Activated CD4-positive, alpha-beta T cell treated with anti-CD3 and anti-CD28 coated beads, Interleukin-2, amount 50 U/mL, for 16 hours (primary cell): ENCODE results near the gene TSEN34.
A peak's percentile ranks its signal among the peaks of the same experiment; 100 is the strongest.
"Not testable (repeated sequence)": the region's sequence is repeated elsewhere in the genome, so short reads cannot be mapped to it uniquely, and the experiment has no call there.

ENCODE experiments used
- DNase-seq: peaks from one replicate; pipeline ENCODE4 v3.0.0-alpha.2; 2020

TSEN34 gene

DNA sequence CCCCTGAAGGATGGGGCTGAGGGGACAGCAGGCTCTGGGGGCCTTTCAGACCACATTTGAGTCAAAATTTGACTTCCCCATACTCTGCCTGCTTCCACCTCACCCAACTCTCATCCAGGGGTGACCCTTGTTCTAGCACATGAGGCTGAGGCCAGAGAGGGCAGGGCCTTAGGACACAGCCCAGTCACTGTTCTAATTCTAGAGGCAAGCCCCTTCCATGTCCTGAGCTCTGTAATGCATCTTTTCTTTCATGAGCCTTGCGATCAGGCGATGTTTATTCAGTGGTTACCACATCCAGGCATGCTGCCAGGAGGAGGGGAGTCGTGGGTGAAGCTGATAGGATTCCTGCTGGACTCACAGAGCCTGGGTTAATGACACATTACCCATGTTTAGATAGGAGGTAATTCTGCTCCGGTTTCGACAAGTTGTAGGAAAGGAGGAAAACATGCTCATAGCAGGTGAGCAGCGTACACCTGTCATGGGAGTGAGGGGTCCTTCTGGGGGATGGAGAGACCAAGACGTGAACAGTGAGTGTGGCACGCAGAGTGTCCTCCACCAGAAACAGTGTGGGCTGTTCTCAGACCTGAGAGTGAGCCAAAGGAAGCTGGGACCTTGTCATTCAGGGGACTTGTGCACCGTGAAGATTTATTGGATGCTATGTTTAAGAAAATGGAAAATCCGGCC is 18.8 kb downstream of the TSEN34 start:
- DNase-seq, result no peak

DNA sequence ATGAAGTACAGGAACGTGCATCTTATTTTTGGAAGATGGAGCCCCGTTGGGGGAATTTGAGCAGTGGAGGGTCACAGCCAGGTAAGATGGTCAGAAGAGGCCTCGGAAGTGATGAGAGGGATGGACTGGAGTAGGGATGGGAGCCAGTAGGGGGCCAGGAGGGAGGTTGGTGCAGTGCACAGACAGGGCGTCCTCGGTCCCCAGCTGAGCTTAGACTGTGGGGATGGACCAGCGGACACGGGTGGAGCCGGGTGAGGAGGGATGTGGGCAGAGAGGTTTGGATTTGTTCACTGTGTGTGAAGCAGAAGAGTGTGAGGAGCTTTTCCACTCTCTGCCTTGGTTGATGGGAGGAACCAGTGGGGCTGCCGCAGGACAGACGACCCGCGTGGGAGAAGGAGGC is 20.1 kb downstream of the TSEN34 start:
- no peak for DNase-seq

GRCh38 chr19:54214217-54214616 is 23.1 kb downstream of the TSEN34 start:
- DNase-seq, result not testable (repeated sequence)

GRCh38 chr19:54214734-54215133 is 23.6 kb downstream of the TSEN34 start:
- DNase-seq, result not testable (repeated sequence)

DNA sequence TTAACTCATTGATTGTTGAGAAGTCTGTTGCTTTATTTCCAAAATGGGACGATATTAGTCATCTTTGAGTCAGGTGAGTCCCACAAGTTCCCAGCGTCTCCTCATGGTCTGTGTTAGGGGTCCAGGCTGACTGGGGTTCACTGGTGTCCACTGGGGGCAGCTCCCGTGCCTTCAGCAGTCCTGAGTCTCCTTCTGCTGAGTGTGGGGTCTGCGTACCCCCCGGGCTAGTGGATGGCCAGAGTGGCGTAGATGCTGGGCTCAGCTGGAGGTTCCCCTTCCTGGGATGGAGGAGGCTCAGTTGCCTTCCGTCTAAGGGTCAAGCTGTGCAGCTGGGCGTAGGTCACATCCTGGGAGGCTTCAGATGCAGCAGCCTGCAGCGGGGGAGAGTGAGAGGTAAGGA is 25.8 kb downstream of the TSEN34 start:
- no peak for DNase-seq

DNA sequence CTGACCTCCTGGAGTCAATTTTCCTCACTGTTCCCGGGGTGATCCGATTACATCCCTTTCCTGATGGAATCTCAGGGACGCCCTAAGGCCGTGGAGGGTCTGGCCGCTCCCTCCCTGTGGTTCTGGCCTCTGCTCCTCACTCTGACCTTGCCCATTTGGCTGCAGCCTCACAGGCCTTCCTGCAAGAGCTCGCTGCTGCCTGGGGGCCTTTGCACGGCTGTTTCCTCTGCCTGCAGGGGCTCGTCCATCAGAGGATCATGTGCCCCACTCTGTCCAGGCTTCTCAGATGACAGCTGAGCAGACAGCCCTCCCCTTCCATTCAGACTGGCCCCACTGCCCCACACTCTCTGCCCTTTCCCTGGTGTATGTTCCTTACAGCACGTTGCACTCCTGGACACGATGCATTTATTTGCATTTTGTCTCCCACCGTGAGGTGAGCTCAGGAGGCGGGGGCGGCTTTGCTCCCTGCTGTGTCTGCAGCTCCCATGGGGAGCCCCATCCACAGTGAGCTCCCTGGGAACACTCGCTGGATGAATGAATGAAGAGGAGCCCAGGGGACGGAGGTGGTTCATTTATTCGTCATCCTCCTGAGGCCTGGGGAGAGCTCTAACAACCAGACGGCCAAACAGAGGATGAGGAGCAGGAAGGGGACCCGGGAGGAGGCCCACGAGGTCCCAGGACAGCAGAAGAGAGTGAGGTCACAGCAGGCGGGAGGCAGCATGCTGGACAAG is 26.6 kb downstream of the TSEN34 start:
- not testable (repeated sequence) for DNase-seq

- no peak for DNase-seq
Observed at GRCh38 chr19:54218259-54218658, 27.2 kb downstream of the TSEN34 start.

- DNase-seq, result no peak
Observed at GRCh38 chr19:54218960-54219661, 28.0 kb downstream of the TSEN34 start.

- not testable (repeated sequence) for DNase-seq
Observed at GRCh38 chr19:54219702-54220101, 28.6 kb downstream of the TSEN34 start.

- not testable (repeated sequence) for DNase-seq
Observed at GRCh38 chr19:54221947-54222346, 30.8 kb downstream of the TSEN34 start.

DNA sequence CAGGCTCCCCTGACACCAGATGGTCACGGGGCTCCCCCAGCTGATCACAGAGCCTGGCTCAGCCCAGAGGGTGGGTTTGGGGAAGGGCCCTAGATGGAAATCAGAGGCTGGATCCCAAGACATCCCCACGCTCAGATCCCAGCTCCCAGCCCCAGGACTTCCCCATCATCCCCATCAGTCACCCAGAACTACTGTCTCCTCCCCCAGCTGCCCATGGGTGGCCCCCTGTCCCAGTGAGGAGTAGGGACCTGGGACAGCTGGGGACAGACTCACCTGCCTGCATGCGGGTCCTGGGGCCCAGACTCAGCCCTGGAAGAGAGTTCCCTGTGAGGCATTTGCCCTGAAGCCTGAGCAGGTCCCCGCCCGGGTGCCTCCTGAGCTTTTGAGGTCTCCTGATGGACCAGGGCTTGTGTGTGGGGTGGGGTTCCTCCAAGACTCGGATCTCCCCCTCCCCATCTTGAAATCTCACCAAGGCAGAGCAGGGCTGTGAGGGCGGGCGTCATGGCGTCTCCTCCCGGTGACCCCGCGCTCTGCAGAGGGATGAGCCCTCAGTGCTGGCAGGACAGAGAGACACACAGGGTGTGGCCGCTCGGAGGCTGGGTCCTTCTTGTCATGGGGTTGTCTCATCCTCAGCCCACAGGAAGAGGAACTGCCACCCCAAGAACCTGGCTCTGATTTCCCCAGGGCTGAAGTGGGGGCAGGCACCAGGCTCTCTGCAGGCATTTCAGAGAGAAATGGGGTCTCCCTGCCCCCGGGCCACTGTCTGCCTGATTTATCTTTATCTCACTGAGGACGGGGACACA is 31.6 kb downstream of the TSEN34 start, which contains the start of gene LILRB3:
Gene LILRB3, minus strand, starts transcription at position 534 of the 803 bp plus-strand sequence. Its CDS starts 31 bp downstream, at position 503.
- DNase-seq, result not testable (repeated sequence)

DNA sequence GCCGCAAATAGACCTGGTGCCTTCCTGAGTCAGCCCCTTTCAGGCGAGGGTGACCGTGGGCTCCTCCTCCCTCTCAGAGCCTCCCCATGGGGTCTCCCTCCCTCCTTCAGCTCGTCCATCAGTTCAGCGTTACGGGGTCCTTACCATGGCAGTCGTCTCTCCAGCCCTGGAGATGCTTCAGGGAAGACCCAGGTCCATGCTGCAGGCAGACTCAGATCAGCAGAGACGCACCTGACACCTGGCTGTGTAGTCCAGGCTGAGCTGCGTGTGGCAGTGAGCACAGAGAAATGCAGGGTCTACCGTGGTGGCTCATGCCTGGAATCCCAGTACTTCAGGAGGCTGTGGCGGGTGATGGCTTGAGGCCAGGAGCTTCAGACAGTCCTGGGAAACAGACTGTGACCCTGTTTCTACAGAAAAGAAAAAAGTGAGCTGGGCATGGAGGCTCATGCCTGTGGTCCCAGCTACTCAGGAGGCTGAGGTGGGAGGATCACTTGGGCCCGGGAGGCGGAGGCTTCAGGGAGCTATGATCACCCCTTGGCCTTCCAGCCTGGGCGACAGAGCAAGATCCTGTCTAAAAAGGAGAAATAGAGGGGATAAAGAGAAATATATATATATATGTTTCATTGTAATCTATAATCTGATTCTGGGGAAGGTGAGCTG is 32.3 kb downstream of the TSEN34 start:
- DNase-seq, result not testable (repeated sequence)

- DNase-seq, result not testable (repeated sequence)
Observed at GRCh38 chr19:54223937-54224281, 32.8 kb downstream of the TSEN34 start.

- DNase-seq, result not testable (repeated sequence)
Observed at GRCh38 chr19:54224619-54225018, 33.5 kb downstream of the TSEN34 start.

DNA sequence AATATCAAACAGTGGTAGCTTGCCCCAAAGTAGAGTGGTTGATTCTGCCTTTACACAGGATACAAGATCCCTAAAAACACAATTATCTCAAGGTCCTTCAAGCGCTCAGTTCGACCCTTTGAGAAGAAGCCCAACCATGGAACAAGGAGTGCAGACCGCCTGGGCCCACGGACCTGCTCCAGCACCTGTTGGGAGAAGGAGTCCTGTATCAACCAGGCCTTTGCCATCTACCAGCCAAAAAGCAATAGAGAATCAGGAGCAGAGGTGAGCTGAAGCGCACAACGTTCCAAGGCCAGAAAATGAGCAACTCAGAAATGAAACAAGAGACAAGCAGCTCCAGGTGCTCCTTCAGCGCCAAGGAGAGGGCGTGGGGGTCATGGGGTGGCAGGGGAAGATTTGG is 38.0 kb downstream of the TSEN34 start:
- DNase-seq, result no peak

GRCh38 chr19:54230031-54230430 is 38.9 kb downstream of the TSEN34 start:
- no peak for DNase-seq

- DNase-seq, result peak; percentile 78
Observed at GRCh38 chr19:54231077-54231931, 40.2 kb downstream of the TSEN34 start.

DNA sequence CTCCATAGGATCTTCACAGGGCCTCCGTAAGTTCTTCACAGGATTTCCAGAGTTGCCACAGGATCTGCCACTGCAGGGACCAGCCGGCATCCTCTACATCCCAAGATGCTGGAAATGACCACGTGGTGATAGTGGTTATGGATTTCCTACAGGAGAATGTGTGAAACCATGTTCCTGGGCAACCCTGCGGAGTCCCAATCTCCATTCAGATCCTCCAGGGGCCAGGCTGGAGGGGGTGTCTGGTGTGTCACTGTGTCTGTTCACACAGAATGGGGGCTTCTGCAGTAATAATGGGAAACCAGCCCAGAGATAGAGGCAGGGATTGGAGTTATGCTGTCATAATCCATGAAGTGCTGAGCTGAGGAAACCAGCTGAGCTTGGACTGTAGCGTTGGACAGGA is 42.8 kb downstream of the TSEN34 start:
- DNase-seq, result no peak

DNA sequence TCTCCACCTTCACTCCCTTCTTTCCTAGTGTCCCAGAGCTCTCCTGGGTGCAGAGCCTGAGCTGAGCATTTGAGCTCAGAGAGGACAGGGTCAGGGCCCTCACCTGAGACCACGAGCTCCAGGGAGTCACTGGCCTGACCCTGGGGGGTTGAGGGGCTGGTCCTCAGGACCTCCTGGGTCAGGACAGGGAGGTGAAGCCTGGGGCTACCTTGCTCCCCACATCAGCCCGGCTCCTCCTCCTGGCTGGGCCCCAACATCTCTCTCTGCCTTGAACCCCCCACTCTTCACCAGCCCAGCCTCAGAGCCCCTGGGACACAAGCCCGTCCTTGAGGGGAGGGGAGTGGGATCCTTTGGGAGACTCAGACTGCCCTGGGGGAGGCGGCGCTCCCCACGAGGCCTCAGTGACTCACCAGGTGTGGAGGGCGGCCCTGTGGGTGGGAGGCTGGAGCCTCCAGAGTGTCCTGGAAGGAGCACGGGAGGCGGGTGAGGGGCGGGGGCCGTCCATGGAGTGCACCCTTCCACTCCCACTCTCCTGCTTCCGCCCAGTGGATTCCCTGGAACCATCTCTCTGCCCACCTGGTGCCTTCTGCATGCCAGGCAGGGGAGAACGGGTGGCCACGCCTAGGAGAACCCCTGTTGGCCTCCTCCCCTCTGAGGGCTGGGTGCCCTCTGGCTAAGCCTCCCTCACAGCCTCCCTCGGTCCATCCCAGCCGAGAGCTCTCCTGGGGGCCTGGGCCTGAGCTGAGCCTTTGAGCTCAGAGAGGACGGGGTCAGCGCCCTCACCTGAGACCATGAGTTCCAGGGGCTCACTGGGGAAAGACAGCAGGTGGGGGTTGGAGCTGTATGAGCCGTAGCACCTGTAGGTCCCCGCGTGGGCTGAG is 48.6 kb downstream of the TSEN34 start:
- DNase-seq, result not testable (repeated sequence)
